Spinal cord (tissue), 10 donors: ENCODE results near the gene RITA1. TPM values are rescaled to one million over a fixed set of nuclear protein-coding genes. Genes with fewer than 3 reads are reported as not detected.

Experiments used
- DNase-seq, 6 donors: peaks; one replicate each; pipeline versions ENCODE4 v3.0.0 to v3.0.0-alpha.2; 2013 to 2015; ENCODE audit warnings: low spot score in 6 of 6, low read depth in 4 of 6
- H3K27ac ChIP-seq: one replicate; pipeline ENCODE4 v1.5.1; 2013; ENCODE audit warnings: low read depth, low read length, control low read depth
- H3K27me3 ChIP-seq: one replicate; pipeline ENCODE4 v1.6.1; 2013; ENCODE audit warnings: low read length; ENCODE audit not compliant: control insufficient read depth, insufficient read depth
- H3K36me3 ChIP-seq: one replicate; pipeline ENCODE4 v1.6.1; 2013; ENCODE audit warnings: low read length; ENCODE audit not compliant: control insufficient read depth, insufficient read depth
- H3K4me1 ChIP-seq: one replicate; pipeline ENCODE4 v1.6.1; 2013; ENCODE audit warnings: low read length; ENCODE audit not compliant: control insufficient read depth, insufficient read depth
- H3K4me3 ChIP-seq: one replicate; pipeline ENCODE4 v1.5.1; 2013; ENCODE audit warnings: low read depth, low read length, control low read depth
- H3K9me3 ChIP-seq: one replicate; pipeline ENCODE4 v1.6.1; 2013; ENCODE audit warnings: low read length; ENCODE audit not compliant: control insufficient read depth, insufficient read depth
- WGBS: methylation state at CpG from one replicate; pipeline ENCODE4 v1.1.5; 2013; ENCODE audit warnings: missing lambda C conversion rate; ENCODE audit not compliant: insufficient coverage; 5-methylcytosine and 5-hydroxymethylcytosine counted together
- polyA plus RNA-seq, 2 donors: library from polyadenylated mRNA; unstranded; fragments of 120-200 nt; gene quantifications; one replicate each; pipeline ENCODE4 v1.2.1, GENCODE V29; 2013; ENCODE audit not compliant: insufficient read length in 2 of 2
- total RNA-seq, 2 donors: library from RNA; depleted of rRNA in 1 of 2; stranded (reverse); fragments of 120-200 nt in 1 of 2; fragments of >200 nt in 1 of 2; gene quantifications; one replicate each; pipeline versions ENCODE4 v1.2.3 to v1.2.4, GENCODE V29; 2013 to 2014
- donor health status: healthy.

RITA1 gene
- total and polyA plus RNA-seq, 4 donors: 11.7 to 32.1 (median 28.6) TPM

DNA sequence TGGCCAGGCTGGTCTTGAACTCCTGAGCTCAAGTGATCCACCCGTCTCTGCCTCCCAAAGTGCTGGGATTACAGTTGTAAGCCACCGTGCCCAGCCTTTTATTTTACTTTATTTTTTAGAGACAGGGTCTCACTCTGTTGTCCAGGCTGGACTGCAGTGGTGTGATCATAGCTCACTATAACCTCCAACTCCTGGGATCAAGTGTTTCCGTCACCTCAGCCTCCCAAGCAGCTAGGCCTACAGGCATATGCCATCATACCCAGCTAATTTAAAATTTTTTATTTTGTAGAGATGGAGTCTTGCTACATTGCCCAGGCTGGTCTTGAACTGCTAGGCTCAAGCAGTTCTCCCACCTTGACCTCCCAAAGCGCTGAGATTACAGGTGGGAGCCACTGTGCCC is 39.4 kb downstream of the RITA1 start:
- H3K36me3 ChIP-seq: peaks cover 6% of the 10 kb centered on the region
- peaks cover 49% of the 10 kb centered on the region for H3K4me1 ChIP-seq
- 75% methylated on average over 2 of the region's 4 CpGs for WGBS
- no peak overlapping the region for H3K27ac ChIP-seq
- DNase-seq: no peak
- no peak overlapping the region for H3K4me3 ChIP-seq
- no peaks in the 10 kb centered on the region for H3K9me3 ChIP-seq
- H3K27me3 ChIP-seq: no peaks in the 10 kb centered on the region

- Histone ChIP-seq H3K36me3 (peaks cover 18% of the 10 kb centered on the region), H3K27ac (peak overlapping the region; percentile 7), H3K4me3 (no peak overlapping the region), H3K9me3 (no peaks in the 10 kb centered on the region), H3K4me1 (peaks cover 39% of the 10 kb centered on the region), H3K27me3 (no peaks in the 10 kb centered on the region)
- no peak for DNase-seq
- 78% methylated on average over 9 of the region's 13 CpGs for WGBS
Measured at GRCh38 chr12:113226696-113227568, 41.4 kb downstream of the RITA1 start.

DNA sequence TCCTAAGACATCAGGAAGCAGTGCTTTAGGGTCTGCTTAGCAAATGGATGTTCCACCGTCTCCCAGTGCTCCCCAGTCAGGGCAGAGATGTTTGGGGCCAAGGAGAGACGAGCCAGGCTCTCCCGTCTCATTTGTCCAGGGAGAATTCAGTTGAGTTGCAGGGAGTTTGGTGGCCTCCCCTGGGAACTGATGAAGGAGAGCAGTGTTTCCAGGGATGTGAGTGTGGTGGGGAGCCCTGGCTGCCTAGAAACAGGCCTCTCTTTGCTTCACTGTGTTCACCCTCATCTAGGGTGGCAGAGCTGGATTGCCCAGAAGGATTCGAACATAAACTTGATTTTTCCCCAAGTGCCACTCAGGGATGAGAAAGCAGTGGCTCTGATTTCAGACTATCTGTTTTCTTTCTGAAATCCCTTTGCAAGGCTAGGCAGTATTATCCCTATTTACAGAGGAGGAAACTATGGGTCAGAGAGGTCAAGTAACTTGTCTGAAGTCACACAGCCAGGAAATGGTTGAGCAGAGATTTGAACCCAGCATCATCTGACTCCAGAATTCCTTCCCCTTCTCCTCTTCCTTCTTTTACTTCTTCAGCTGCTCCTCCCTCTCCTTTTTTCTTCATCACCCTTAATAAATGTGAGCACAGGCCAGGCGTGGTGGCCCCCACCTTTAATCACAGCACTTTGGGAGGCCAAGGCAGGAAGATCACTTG is 42.3 kb downstream of the RITA1 start:
- peaks cover 41% of the 10 kb centered on the region for H3K4me1 ChIP-seq
- no peak for DNase-seq
- H3K36me3 ChIP-seq: peaks cover 27% of the 10 kb centered on the region
- H3K4me3 ChIP-seq: no peak overlapping the region
- H3K9me3 ChIP-seq: no peaks in the 10 kb centered on the region
- no peaks in the 10 kb centered on the region for H3K27me3 ChIP-seq
- WGBS: 63% methylated on average over 4 of the region's 5 CpGs
- H3K27ac ChIP-seq: peak overlapping the region; percentile 22

DNA sequence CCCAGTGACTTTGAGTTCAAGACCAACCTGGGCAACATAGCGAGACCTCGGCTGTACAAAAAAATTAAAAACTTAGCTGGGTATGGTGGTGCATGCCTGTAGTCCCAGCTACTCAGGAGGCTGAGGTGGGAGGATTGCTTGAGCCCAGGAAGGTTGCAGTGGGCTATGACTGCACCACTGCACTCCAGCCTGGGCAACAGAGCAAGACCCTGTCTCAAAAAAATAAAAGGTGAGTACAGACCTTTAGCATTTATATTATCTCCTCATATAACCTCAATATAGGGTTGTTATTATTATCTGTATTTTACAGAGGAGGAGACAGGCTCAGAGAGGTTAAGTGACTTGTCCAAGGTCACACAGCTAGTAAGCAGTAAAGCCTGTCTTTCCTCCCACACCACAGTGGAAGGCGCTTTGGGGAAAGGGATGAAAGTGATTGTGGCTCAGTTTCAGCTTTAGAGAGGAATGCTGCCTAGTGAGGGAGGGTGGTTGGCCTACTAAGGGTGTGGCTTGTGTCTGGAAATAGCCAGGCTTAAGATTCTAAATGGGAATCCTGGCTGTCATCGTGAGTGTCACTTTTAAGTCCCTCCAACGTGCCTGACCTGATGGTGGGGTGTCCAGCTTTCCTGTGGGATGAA is 43.0 kb downstream of the RITA1 start:
- H3K4me1 ChIP-seq: peaks cover 43% of the 10 kb centered on the region
- H3K27me3 ChIP-seq: no peaks in the 10 kb centered on the region
- no peaks in the 10 kb centered on the region for H3K9me3 ChIP-seq
- peak in 1 of 6 donors; percentile 49 for DNase-seq
- H3K36me3 ChIP-seq: peaks cover 31% of the 10 kb centered on the region
- WGBS: 68% methylated on average over 4 of the region's 5 CpGs
- H3K27ac ChIP-seq: peak overlapping the region; percentile 22
- no peak overlapping the region for H3K4me3 ChIP-seq

DNA sequence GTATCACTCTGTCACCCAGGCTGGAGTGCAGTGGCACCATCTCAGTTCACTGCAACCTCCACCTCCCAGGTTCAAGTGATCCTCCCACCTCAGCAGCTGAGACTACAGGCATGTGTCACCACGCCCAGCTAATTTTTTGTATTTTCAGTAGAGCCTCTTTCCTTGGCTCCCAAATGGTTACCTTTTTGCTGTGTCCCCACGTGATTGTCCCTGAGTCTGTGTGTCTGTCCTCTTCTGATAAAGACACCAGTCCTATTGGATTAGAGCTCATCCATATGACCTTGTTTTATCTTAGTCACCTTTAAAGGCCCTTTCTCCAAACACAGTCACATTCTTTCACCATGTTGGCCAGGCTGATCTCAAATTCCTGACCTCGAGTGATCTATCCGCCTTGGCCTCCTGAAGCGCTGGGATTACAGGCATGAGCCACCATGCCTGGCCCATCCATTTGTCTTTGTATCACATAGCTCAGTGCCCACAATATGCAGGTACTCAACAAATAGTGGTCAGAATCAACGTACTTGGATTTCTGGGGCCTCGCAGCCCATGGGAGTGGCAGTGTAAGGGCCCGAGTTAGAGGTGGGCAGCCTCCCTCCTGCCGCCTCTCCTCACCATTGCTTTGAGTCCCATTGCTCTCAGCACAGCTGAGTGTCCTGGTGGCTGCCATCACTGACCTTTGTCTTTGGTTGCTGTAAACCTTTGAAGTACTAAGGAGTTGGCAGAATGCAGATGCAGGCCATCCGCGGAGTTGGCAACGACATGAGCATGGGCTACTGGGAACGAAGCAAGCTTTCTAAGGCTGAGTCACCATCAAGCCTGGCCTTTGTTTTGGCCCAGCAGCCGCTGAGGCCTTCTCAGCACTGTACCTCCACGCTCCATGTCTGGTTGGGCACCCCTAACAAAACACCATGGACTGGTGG is 45.1 kb downstream of the RITA1 start:
- H3K4me3 ChIP-seq: no peak overlapping the region
- DNase-seq: no peak
- WGBS: 90% methylated on average over 15 of the region's 15 CpGs
- no peaks in the 10 kb centered on the region for H3K27me3 ChIP-seq
- H3K9me3 ChIP-seq: no peaks in the 10 kb centered on the region
- peaks cover 31% of the 10 kb centered on the region for H3K36me3 ChIP-seq
- H3K4me1 ChIP-seq: peaks cover 42% of the 10 kb centered on the region
- no peak overlapping the region for H3K27ac ChIP-seq

DNA sequence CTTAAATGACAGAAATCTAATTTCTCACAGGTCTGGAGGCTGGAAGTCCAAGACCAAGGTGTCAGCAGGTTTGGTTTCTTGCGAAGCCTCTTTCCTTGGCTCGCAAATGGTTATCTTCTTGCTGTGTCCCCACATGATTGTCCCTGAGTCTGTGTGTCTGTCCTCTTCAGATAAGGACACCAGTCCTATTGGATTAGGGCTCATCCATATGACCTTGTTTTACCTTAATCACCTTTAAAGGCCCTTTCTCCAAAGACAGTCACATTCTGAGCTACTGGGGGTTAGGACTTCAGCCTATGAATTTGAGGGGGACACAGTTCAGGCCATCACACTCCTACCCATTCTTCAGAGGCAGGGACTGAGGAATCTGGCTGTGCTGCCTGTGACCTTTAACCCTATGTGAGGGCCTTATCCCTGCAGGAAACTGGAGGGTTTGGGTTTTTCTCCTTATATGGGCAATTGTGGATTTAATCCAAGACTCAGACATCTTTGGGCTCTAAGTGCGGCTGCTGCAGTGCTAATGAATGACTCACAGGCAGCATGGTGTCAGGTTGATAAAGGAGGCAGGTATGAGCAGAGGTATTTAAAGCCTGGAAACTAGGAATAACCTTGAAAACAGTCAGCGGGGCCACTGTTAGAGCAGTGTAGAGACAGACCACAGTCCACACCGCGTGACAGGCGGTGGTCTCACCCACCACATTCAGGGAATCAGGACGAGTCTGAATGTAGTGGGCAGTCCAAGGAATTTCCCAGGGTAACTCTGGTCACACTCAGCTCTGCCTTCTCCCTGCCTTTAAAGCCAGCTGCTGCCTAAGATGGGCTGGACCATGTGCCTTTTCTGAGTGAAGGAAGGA is 45.9 kb downstream of the RITA1 start:
- Histone ChIP-seq H3K4me1 (peaks cover 49% of the 10 kb centered on the region), H3K27me3 (no peaks in the 10 kb centered on the region), H3K36me3 (peaks cover 31% of the 10 kb centered on the region), H3K27ac (no peak overlapping the region), H3K4me3 (no peak overlapping the region), H3K9me3 (no peaks in the 10 kb centered on the region)
- WGBS: 92% methylated on average over 7 of the region's 8 CpGs
- DNase-seq: peak in 1 of 6 donors; percentile 47

GRCh38 chr12:113232089-113232839 is 46.7 kb downstream of the RITA1 start:
- peaks cover 43% of the 10 kb centered on the region for H3K4me1 ChIP-seq
- no peak overlapping the region for H3K27ac ChIP-seq
- DNase-seq: no peak
- 83% methylated on average over 18 of the region's 18 CpGs for WGBS
- H3K36me3 ChIP-seq: peaks cover 25% of the 10 kb centered on the region
- no peak overlapping the region for H3K4me3 ChIP-seq
- no peaks in the 10 kb centered on the region for H3K9me3 ChIP-seq
- no peaks in the 10 kb centered on the region for H3K27me3 ChIP-seq
